ENCODE measurements around the gene HAPLN2.

HAPLN2 gene

GRCh38 chr1:156598731-156599432, 20.3 kb upstream of the HAPLN2 start:
- H3K27ac ChIP-seq = no peak overlapping the region
- peaks cover 14% of the 10 kb centered on the region in 2 experiments for H3K4me1 ChIP-seq (ENCODE audit: control insufficient read depth in 1 of 2, insufficient read depth in 1 of 2, low read depth in 1 of 2, low read length in 1 of 2)
- no peak for TF ChIP-seq CTCF (IDR thresholded peaks at IDR 0.05)
- no peak overlapping the region for H3K4me3 ChIP-seq (ENCODE audit: low read depth in 1 of 2, low read length in 1 of 2)
- H3K36me3 ChIP-seq = no peaks in the 10 kb centered on the region
- H3K9me3 ChIP-seq = no peaks in the 10 kb centered on the region
- H3K27me3 ChIP-seq = no peaks in the 10 kb centered on the region

GRCh38 chr1:156599811-156600210, 19.4 kb upstream of the HAPLN2 start:
- H3K36me3 ChIP-seq = no peaks in the 10 kb centered on the region
- H3K9me3 ChIP-seq = no peaks in the 10 kb centered on the region
- TF ChIP-seq CTCF (IDR thresholded peaks at IDR 0.05) = no peak
- peaks cover 14% of the 10 kb centered on the region in 2 experiments for H3K4me1 ChIP-seq (ENCODE audit: control insufficient read depth in 1 of 2, insufficient read depth in 1 of 2, low read depth in 1 of 2, low read length in 1 of 2)
- H3K27ac ChIP-seq = no peak overlapping the region
- H3K4me3 ChIP-seq (ENCODE audit: low read depth in 1 of 2, low read length in 1 of 2) = no peak overlapping the region
- H3K27me3 ChIP-seq = no peaks in the 10 kb centered on the region

- peak overlapping the region; percentile 70 to 75 for H3K4me3 ChIP-seq (ENCODE audit: low read depth in 1 of 2, low read length in 1 of 2)
- H3K9me3 ChIP-seq = no peaks in the 10 kb centered on the region
- H3K4me1 ChIP-seq (ENCODE audit: control insufficient read depth in 1 of 2, insufficient read depth in 1 of 2, low read depth in 1 of 2, low read length in 1 of 2) = peaks cover 14% of the 10 kb centered on the region in 2 experiments
- TF ChIP-seq CTCF (IDR thresholded peaks at IDR 0.05) = no peak
- no peak overlapping the region for H3K27ac ChIP-seq
- H3K27me3 ChIP-seq = no peaks in the 10 kb centered on the region
- no peaks in the 10 kb centered on the region for H3K36me3 ChIP-seq
These were observed 18.5 kb upstream of the HAPLN2 start for GRCh38 chr1:156600733-156601121.

- Histone ChIP-seq H3K9me3 (no peaks in the 10 kb centered on the region), H3K27me3 (no peaks in the 10 kb centered on the region), H3K4me1 (ENCODE audit: control insufficient read depth in 1 of 2, insufficient read depth in 1 of 2, low read depth in 1 of 2, low read length in 1 of 2) (peaks cover 14% of the 10 kb centered on the region in 2 experiments), H3K4me3 (ENCODE audit: low read depth in 1 of 2, low read length in 1 of 2) (peak within 1 kb of the TSS; percentile 70 to 75), H3K36me3 (no peaks in the 10 kb centered on the region), H3K27ac (peak within 1 kb of the TSS; percentile 9)
- no peak for TF ChIP-seq CTCF (IDR thresholded peaks at IDR 0.05)
These were observed 17.9 kb upstream of the HAPLN2 start, which contains the start of gene GPATCH4 for GRCh38 chr1:156601122-156601830. TSS of gene GPATCH4 (minus strand) at chr1:156601479.

GRCh38 chr1:156601892-156602291, 17.3 kb upstream of the HAPLN2 start:
- Histone ChIP-seq H3K36me3 (no peaks in the 10 kb centered on the region), H3K4me3 (ENCODE audit: low read depth in 1 of 2, low read length in 1 of 2) (peak overlapping the region; percentile 70 to 75), H3K9me3 (no peaks in the 10 kb centered on the region), H3K4me1 (ENCODE audit: control insufficient read depth in 1 of 2, insufficient read depth in 1 of 2, low read depth in 1 of 2, low read length in 1 of 2) (peaks cover 14% of the 10 kb centered on the region in 2 experiments), H3K27me3 (no peaks in the 10 kb centered on the region), H3K27ac (no peak overlapping the region)
- no peak for TF ChIP-seq CTCF (IDR thresholded peaks at IDR 0.05)
